GM19395 (cell line): ENCODE results near the gene SRSF10.
"Not testable (repeated sequence)": the region's sequence is repeated elsewhere in the genome, so short reads cannot be mapped to it uniquely, and the experiment has no call there.

Experiments used
- ATAC-seq: cut with Tn5 transposase; IDR thresholded peaks from one replicate; pipeline ENCODE4 v1.9.1; 2021; ENCODE audit warnings: mild to moderate bottlenecking, moderate library complexity; ENCODE audit not compliant: unreplicated experiment

Gene SRSF10

GRCh38 chr1:23999156-23999671 is 19.1 kb upstream of the SRSF10 start:
- no peak for ATAC-seq

- ATAC-seq, result no peak
Observed at GRCh38 chr1:23997812-23998211, 17.7 kb upstream of the SRSF10 start.

GRCh38 chr1:23996700-23997229 is 16.6 kb upstream of the SRSF10 start:
- ATAC-seq, result no peak

GRCh38 chr1:23995431-23995837 is 15.3 kb upstream of the SRSF10 start:
- ATAC-seq, result no peak

GRCh38 chr1:23992011-23992410 is 11.9 kb upstream of the SRSF10 start:
- ATAC-seq, result not testable (repeated sequence)

GRCh38 chr1:23989263-23989662 is 9.1 kb upstream of the SRSF10 start:
- no peak for ATAC-seq

GRCh38 chr1:23987038-23987437 is 6.9 kb upstream of the SRSF10 start:
- not testable (repeated sequence) for ATAC-seq

GRCh38 chr1:23984417-23985186 is 4.5 kb upstream of the SRSF10 start:
- no peak for ATAC-seq

GRCh38 chr1:23980728-23981070 is 572 bp upstream of the SRSF10 start:
- peak; percentile 52 for ATAC-seq

GRCh38 chr1:23979387-23979880 is 693 bp downstream of the SRSF10 start:
- ATAC-seq, result no peak

GRCh38 chr1:23978805-23979204 is 1.3 kb downstream of the SRSF10 start:
- ATAC-seq, result no peak

- no peak for ATAC-seq
Observed at GRCh38 chr1:23977854-23978191, 2.3 kb downstream of the SRSF10 start.

GRCh38 chr1:23977187-23977853 is 2.8 kb downstream of the SRSF10 start:
- no peak for ATAC-seq

- no peak for ATAC-seq
Observed at GRCh38 chr1:23967871-23968270, 12.3 kb downstream of the SRSF10 start.

- ATAC-seq, result no peak
Observed at GRCh38 chr1:23966973-23967493, 13.1 kb downstream of the SRSF10 start.

- ATAC-seq, result no peak
Observed at GRCh38 chr1:23964790-23965740, 15.1 kb downstream of the SRSF10 start.

- ATAC-seq, result no peak
Observed at GRCh38 chr1:23964235-23964668, 15.9 kb downstream of the SRSF10 start.

GRCh38 chr1:23963617-23964234 is 16.4 kb downstream of the SRSF10 start:
- no peak for ATAC-seq

GRCh38 chr1:23960291-23961020 is 19.7 kb downstream of the SRSF10 start:
- no peak for ATAC-seq
